ENCODE data around the gene ST6GALNAC5.

The ST6GALNAC5 gene

GRCh38 chr1:77056525-77056924, 189.2 kb downstream of the ST6GALNAC5 start:
- DNase-seq, result no peak

GRCh38 chr1:77057994-77058585, 190.8 kb downstream of the ST6GALNAC5 start:
- no peak for DNase-seq

GRCh38 chr1:77060000-77060399, 192.7 kb downstream of the ST6GALNAC5 start:
- DNase-seq, result no peak

GRCh38 chr1:77061162-77061561, 193.9 kb downstream of the ST6GALNAC5 start:
- DNase-seq, result no peak

- no peak for DNase-seq
Measured at GRCh38 chr1:77063118-77063517, 195.8 kb downstream of the ST6GALNAC5 start.

- no peak for DNase-seq
Measured at GRCh38 chr1:77064246-77064645, 197.0 kb downstream of the ST6GALNAC5 start.

- no peak for DNase-seq
Measured at GRCh38 chr1:77065693-77066342, 198.5 kb downstream of the ST6GALNAC5 start.

- no peak for DNase-seq
Measured at GRCh38 chr1:77068013-77068412, 200.7 kb downstream of the ST6GALNAC5 start.

- no peak for DNase-seq
Measured at GRCh38 chr1:77076759-77077158, 209.5 kb downstream of the ST6GALNAC5 start.

- DNase-seq, result no peak
Measured at GRCh38 chr1:77081834-77082233, 214.6 kb downstream of the ST6GALNAC5 start.

GRCh38 chr1:77084457-77084856, 217.2 kb downstream of the ST6GALNAC5 start:
- no peak for DNase-seq

- DNase-seq, result no peak
Measured at GRCh38 chr1:77085109-77085508, 217.8 kb downstream of the ST6GALNAC5 start.

GRCh38 chr1:77089756-77090155, 222.5 kb downstream of the ST6GALNAC5 start:
- no peak for DNase-seq

- no peak for DNase-seq
Measured at GRCh38 chr1:77095236-77095635, 228.0 kb downstream of the ST6GALNAC5 start.

GRCh38 chr1:77096496-77097255, 229.4 kb downstream of the ST6GALNAC5 start:
- no peak for DNase-seq

- no peak for DNase-seq
Measured at GRCh38 chr1:77100875-77101274, 233.6 kb downstream of the ST6GALNAC5 start.

- no peak for DNase-seq
Measured at GRCh38 chr1:77103486-77103885, 236.2 kb downstream of the ST6GALNAC5 start.

GRCh38 chr1:77104672-77105071, 237.4 kb downstream of the ST6GALNAC5 start:
- DNase-seq, result no peak

All from activated CD4-positive, alpha-beta T cell treated with anti-CD3 and anti-CD28 coated beads, Interleukin-10, Interleukin-2, amounts not matched to agents 100 ng/mL and 50 ng/mL, durations not matched to agents 16 hours and 8 hours (primary cell).